GM10248 (cell line): ENCODE results near the gene RPS15.

Experiments used
- CTCF ChIA-PET: fragments of 300-600 bp; sonication (Branson Sonifier 250); formaldehyde crosslinking; extraction: SDS; loops from one replicate; lab custom pipeline; 2021; ENCODE audit warnings: antibody characterized with exemption; lab: Yijun Ruan, JAX
- POLR2A ChIA-PET: fragments of 350-650 bp; sonication (Branson Sonifier 250); formaldehyde crosslinking; extraction: SDS; loops from one replicate; lab custom pipeline; 2020; ENCODE audit warnings: antibody characterized with exemption; lab: Yijun Ruan, JAX
- DNase-seq: peaks from one replicate; pipeline ENCODE4 v3.0.0; 2012; ENCODE audit errors: extremely low spot score
- CTCF ChIP-seq: IDR thresholded peaks from 2 replicates; pipeline ENCODE4 v1.5.1; 2012; ENCODE audit warnings: mild to moderate bottlenecking, low read depth; ENCODE audit errors: extremely low read depth, missing control alignments, control extremely low read depth

RPS15 gene

GRCh38 chr19:1412323-1412923, 25.8 kb upstream of the RPS15 start:
- ChIA-PET CTCF (interaction anchor here (1.4 to 1.9 kb wide), 2 partner anchors 25 to 97 kb away, joined by 3 to 5 read pairs; no protein-coding TSS in a partner anchor), POLR2A (no interaction called here)
- no peak for TF ChIP-seq CTCF
- DNase-seq, result no peak

GRCh38 chr19:1412995-1413800, 25.0 kb upstream of the RPS15 start:
- no peak for DNase-seq
- ChIA-PET POLR2A (interaction anchor here (0.7 kb wide), 1 partner anchor 1804 kb away, joined by 3 read pairs; no protein-coding TSS in a partner anchor), CTCF (interaction anchor here (1.3 to 1.9 kb wide), 4 partner anchors 23 to 98 kb away, joined by 3 to 5 read pairs (median 3); partner anchors contain the start of gene RPS15)
- TF ChIP-seq CTCF, result no peak

GRCh38 chr19:1416014-1416841, 22.0 kb upstream of the RPS15 start:
- no peak for TF ChIP-seq CTCF
- DNase-seq, result no peak
- CTCF ChIA-PET, result no interaction called here
- POLR2A ChIA-PET, result no interaction called here

- DNase-seq, result no peak
- CTCF ChIA-PET, result interaction anchor here (1.3 kb wide), 1 partner anchor 27 kb away, joined by 4 read pairs; no protein-coding TSS in a partner anchor
- TF ChIP-seq CTCF, result no peak
- POLR2A ChIA-PET, result no interaction called here
Observed at GRCh38 chr19:1417145-1417544, 21.1 kb upstream of the RPS15 start.

GRCh38 chr19:1417681-1418495, 20.3 kb upstream of the RPS15 start:
- no peak for DNase-seq
- TF ChIP-seq CTCF, result no peak
- ChIA-PET POLR2A (interaction anchor here (1.2 kb wide), 1 partner anchor 8 kb away, joined by 4 read pairs; no protein-coding TSS in a partner anchor), CTCF (interaction anchor here (1.3 to 1.4 kb wide), 2 partner anchors 9 to 26 kb away, joined by 3 to 4 read pairs; no protein-coding TSS in a partner anchor)
